ENCODE results near the gene CC2D2B. TPM values are rescaled to one million over a fixed set of nuclear protein-coding genes. Genes with fewer than 3 reads are reported as not detected.
"Not testable (repeated sequence)": the region's sequence is repeated elsewhere in the genome, so short reads cannot be mapped to it uniquely, and the experiment has no call there.

Gene CC2D2B
- total and polyA plus RNA-seq, 4 donors: 0.05 to 0.59 (median 0.08) TPM

DNA sequence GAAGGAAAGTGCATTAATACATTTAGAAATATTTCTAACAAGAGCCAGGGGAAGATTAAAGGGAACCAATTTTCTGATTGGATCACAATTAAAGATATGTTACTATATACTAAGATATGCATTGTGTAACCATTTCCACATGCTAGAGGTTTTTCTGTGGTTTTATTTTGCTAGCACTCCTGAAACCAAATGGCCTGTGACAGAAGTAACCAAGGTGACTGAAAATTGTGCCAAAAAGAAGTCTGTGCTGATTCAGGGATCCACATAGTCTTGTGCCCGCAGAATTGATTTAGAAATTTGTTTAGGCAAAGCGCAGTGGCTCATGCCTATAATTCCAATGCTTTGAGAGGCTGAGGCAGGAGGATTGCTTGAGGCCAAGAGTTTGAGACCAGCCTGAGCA is 1.8 kb downstream of the CC2D2B start:
- H3K4me3 ChIP-seq (ENCODE audit: low read depth in 1 of 3, low read length in 3 of 3): no peak overlapping the region
- H3K27me3 ChIP-seq (ENCODE audit: control insufficient read depth in 4 of 4, insufficient read depth in 4 of 4, low read length in 3 of 4): no peaks in the 10 kb centered on the region
- H3K36me3 ChIP-seq (ENCODE audit: control insufficient read depth in 4 of 4, insufficient read depth in 3 of 4, low read depth in 1 of 4, low read length in 3 of 4): no peaks in the 10 kb centered on the region
- TF ChIP-seq YY1 (IDR thresholded peaks at IDR 0.05) (no peak), EGR1 (IDR thresholded peaks at IDR 0.05; ENCODE audit: low read depth in 2 of 2) (no peak), RAD21 (IDR thresholded peaks at IDR 0.05) (no peak), TAF1 (conservative IDR thresholded peaks at IDR 0.05) (no peak), SP1 (IDR thresholded peaks at IDR 0.05) (no peak), GABPA (IDR thresholded peaks at IDR 0.05 in 1 of 2, conservative IDR thresholded peaks at IDR 0.05 in 1 of 2) (no peak), RXRA (IDR thresholded peaks at IDR 0.05) (no peak)
- TF ChIP-seq, protein P1, sequence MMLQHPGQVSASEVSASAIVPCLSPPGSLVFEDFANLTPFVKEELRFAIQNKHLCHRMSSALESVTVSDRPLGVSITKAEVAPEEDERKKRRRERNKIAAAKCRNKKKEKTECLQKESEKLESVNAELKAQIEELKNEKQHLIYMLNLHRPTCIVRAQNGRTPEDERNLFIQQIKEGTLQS (IDR thresholded peaks at IDR 0.05): no peak
- peaks cover 0 to 4% (median 2%) of the 10 kb centered on the region in 4 donors for H3K4me1 ChIP-seq (ENCODE audit: control insufficient read depth in 4 of 4, insufficient read depth in 4 of 4, low read length in 3 of 4)
- no peak for DNase-seq (ENCODE audit: low spot score)
- H3K27ac ChIP-seq (ENCODE audit: low read depth in 1 of 2, low read length in 2 of 2): no peak overlapping the region
- H3K9me3 ChIP-seq (ENCODE audit: control insufficient read depth in 4 of 4, low read length in 3 of 4): no peaks in the 10 kb centered on the region
- no peak overlapping the region for H3K9ac ChIP-seq (ENCODE audit: low read depth in 1 of 2, low read length in 2 of 2)
- 94% methylated on average over 2 of the region's 2 CpGs for WGBS

DNA sequence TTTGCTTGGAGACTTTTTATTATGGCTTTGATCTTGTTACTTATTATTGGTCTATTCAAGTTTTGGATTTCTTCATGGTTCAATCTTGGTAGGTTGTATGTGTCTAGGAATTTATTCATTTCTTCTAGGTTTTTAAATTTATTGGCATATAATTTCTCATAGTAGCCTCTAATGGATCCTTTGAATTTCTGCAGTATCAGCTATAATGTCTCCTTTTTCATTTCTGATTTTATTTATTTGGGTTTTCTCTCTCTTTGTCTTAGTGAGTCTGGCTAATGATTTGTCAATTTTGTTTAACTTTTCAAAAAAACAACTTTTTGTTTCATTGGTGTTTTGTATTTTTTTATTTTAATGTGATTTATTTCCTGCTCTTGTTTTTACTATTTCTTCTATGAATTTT is 8.3 kb downstream of the CC2D2B start:
- H3K9ac ChIP-seq (ENCODE audit: low read depth in 1 of 2, low read length in 2 of 2); H3K9me3 ChIP-seq (ENCODE audit: control insufficient read depth in 4 of 4, low read length in 3 of 4); DNase-seq (ENCODE audit: low spot score); H3K27ac ChIP-seq (ENCODE audit: low read depth in 1 of 2, low read length in 2 of 2); H3K27me3 ChIP-seq (ENCODE audit: control insufficient read depth in 4 of 4, insufficient read depth in 4 of 4, low read length in 3 of 4); H3K4me3 ChIP-seq (ENCODE audit: low read depth in 1 of 3, low read length in 3 of 3); H3K4me1 ChIP-seq (ENCODE audit: control insufficient read depth in 4 of 4, insufficient read depth in 4 of 4, low read length in 3 of 4); H3K36me3 ChIP-seq (ENCODE audit: control insufficient read depth in 4 of 4, insufficient read depth in 3 of 4, low read depth in 1 of 4, low read length in 3 of 4): not testable (repeated sequence)

DNA sequence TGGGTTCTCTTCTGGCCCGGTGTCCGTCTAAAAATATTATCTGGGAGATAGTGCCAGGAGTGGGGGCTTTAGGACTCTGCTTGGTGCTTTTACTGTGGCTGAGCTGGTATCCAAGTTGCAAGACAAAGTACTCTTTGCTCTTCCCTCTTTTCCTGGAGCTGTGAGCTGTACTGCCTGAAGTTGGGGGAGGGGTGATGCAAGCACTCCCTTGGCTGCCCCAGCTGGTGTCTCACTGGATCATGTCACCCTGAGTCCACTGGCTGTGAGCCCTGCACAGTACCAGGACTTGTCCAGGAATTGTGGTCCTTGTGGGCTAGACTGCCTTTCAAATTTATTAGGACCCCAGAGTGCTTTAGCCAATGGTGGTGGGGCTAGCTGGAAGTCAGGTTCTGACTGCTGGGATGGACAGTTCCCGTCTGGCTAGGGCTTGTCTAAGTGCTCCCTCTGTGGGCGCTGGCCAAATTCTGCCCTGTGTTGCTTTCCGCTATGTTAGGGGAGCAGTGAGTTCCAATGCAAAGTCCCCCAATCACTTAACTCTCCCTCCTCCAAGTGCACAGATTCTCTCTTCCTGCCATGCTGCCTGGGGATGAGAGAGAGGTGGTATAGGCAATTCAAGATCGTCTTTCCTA is 13.1 kb downstream of the CC2D2B start:
- Histone ChIP-seq H3K4me3 (ENCODE audit: low read depth in 1 of 3, low read length in 3 of 3) (no peak overlapping the region), H3K9ac (ENCODE audit: low read depth in 1 of 2, low read length in 2 of 2) (no peak overlapping the region), H3K9me3 (ENCODE audit: control insufficient read depth in 4 of 4, low read length in 3 of 4) (no peaks in the 10 kb centered on the region), H3K36me3 (ENCODE audit: control insufficient read depth in 4 of 4, insufficient read depth in 3 of 4, low read depth in 1 of 4, low read length in 3 of 4) (no peaks in the 10 kb centered on the region), H3K4me1 (ENCODE audit: control insufficient read depth in 4 of 4, insufficient read depth in 4 of 4, low read length in 3 of 4) (no peaks in the 10 kb centered on the region), H3K27me3 (ENCODE audit: control insufficient read depth in 4 of 4, insufficient read depth in 4 of 4, low read length in 3 of 4) (no peaks in the 10 kb centered on the region), H3K27ac (ENCODE audit: low read depth in 1 of 2, low read length in 2 of 2) (no peak overlapping the region)
- DNase-seq (ENCODE audit: low spot score): no peak
- TF ChIP-seq HNF4A (conservative IDR thresholded peaks at IDR 0.05): no peak
- TF ChIP-seq TAF1 (conservative IDR thresholded peaks at IDR 0.05): no peak
- TF ChIP-seq GABPA (IDR thresholded peaks at IDR 0.05 in 1 of 2, conservative IDR thresholded peaks at IDR 0.05 in 1 of 2): no peak
- no peak for TF ChIP-seq NR2F2 (IDR thresholded peaks at IDR 0.05)
- TF ChIP-seq YY1 (IDR thresholded peaks at IDR 0.05): no peak
- TF ChIP-seq, protein P2, sequence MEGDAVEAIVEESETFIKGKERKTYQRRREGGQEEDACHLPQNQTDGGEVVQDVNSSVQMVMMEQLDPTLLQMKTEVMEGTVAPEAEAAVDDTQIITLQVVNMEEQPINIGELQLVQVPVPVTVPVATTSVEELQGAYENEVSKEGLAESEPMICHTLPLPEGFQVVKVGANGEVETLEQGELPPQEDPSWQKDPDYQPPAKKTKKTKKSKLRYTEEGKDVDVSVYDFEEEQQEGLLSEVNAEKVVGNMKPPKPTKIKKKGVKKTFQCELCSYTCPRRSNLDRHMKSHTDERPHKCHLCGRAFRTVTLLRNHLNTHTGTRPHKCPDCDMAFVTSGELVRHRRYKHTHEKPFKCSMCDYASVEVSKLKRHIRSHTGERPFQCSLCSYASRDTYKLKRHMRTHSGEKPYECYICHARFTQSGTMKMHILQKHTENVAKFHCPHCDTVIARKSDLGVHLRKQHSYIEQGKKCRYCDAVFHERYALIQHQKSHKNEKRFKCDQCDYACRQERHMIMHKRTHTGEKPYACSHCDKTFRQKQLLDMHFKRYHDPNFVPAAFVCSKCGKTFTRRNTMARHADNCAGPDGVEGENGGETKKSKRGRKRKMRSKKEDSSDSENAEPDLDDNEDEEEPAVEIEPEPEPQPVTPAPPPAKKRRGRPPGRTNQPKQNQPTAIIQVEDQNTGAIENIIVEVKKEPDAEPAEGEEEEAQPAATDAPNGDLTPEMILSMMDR (IDR thresholded peaks at IDR 0.05; ENCODE audit: low read depth, low read length, missing input control): no peak
- TF ChIP-seq, protein P3, sequence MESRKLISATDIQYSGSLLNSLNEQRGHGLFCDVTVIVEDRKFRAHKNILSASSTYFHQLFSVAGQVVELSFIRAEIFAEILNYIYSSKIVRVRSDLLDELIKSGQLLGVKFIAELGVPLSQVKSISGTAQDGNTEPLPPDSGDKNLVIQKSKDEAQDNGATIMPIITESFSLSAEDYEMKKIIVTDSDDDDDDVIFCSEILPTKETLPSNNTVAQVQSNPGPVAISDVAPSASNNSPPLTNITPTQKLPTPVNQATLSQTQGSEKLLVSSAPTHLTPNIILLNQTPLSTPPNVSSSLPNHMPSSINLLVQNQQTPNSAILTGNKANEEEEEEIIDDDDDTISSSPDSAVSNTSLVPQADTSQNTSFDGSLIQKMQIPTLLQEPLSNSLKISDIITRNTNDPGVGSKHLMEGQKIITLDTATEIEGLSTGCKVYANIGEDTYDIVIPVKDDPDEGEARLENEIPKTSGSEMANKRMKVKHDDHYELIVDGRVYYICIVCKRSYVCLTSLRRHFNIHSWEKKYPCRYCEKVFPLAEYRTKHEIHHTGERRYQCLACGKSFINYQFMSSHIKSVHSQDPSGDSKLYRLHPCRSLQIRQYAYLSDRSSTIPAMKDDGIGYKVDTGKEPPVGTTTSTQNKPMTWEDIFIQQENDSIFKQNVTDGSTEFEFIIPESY (IDR thresholded peaks at IDR 0.05): no peak
- TF ChIP-seq FOXA2 (IDR thresholded peaks at IDR 0.05): no peak
- TF ChIP-seq, protein P1 (IDR thresholded peaks at IDR 0.05): no peak
- TF ChIP-seq RXRA (IDR thresholded peaks at IDR 0.05): no peak
- no peak for TF ChIP-seq SP1 (IDR thresholded peaks at IDR 0.05)
- TF ChIP-seq HNF4G (IDR thresholded peaks at IDR 0.05): no peak
- TF ChIP-seq FOXA1 (IDR thresholded peaks at IDR 0.05): no peak
- TF ChIP-seq RAD21 (IDR thresholded peaks at IDR 0.05): no peak
- TF ChIP-seq EGR1 (IDR thresholded peaks at IDR 0.05; ENCODE audit: low read depth in 2 of 2): no peak
- TF ChIP-seq, protein P4, sequence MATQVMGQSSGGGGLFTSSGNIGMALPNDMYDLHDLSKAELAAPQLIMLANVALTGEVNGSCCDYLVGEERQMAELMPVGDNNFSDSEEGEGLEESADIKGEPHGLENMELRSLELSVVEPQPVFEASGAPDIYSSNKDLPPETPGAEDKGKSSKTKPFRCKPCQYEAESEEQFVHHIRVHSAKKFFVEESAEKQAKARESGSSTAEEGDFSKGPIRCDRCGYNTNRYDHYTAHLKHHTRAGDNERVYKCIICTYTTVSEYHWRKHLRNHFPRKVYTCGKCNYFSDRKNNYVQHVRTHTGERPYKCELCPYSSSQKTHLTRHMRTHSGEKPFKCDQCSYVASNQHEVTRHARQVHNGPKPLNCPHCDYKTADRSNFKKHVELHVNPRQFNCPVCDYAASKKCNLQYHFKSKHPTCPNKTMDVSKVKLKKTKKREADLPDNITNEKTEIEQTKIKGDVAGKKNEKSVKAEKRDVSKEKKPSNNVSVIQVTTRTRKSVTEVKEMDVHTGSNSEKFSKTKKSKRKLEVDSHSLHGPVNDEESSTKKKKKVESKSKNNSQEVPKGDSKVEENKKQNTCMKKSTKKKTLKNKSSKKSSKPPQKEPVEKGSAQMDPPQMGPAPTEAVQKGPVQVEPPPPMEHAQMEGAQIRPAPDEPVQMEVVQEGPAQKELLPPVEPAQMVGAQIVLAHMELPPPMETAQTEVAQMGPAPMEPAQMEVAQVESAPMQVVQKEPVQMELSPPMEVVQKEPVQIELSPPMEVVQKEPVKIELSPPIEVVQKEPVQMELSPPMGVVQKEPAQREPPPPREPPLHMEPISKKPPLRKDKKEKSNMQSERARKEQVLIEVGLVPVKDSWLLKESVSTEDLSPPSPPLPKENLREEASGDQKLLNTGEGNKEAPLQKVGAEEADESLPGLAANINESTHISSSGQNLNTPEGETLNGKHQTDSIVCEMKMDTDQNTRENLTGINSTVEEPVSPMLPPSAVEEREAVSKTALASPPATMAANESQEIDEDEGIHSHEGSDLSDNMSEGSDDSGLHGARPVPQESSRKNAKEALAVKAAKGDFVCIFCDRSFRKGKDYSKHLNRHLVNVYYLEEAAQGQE (IDR thresholded peaks at IDR 0.05): no peak
- TF ChIP-seq, protein P5, sequence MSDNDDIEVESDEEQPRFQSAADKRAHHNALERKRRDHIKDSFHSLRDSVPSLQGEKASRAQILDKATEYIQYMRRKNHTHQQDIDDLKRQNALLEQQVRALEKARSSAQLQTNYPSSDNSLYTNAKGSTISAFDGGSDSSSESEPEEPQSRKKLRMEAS (IDR thresholded peaks at IDR 0.05): no peak
- TF ChIP-seq JUND (IDR thresholded peaks at IDR 0.05): no peak
- WGBS: 96% methylated on average over 6 of the region's 6 CpGs
